ENCODE results near the gene KIF3A. TPM values are rescaled to one million over a fixed set of nuclear protein-coding genes. Genes with fewer than 3 reads are reported as not detected.

Gene KIF3A
- total RNA-seq, 1 experiment from 2014 or later: 13.2 TPM

GRCh38 chr5:132673939-132674630 lies 63.3 kb downstream of the KIF3A start, which contains the start of gene IL4:
TSS of gene IL4 (plus strand) at chr5:132673989. CDS start at chr5:132674051, 62 bp downstream.
- Mint-ChIP-seq H3K27me3 (ENCODE audit: low read depth) (no peaks in the 10 kb centered on the region; the same call in 1 of the 2 replicates), H3K27ac (peak within 1 kb of the TSS in 1 of 3 experiments; percentile 84; a peak in 1 of 7 replicates), H3K4me1 (peaks cover 13% of the 10 kb centered on the region in 2 experiments), H3K4me3 (no peak within 1 kb of the TSS), H3K9me3 (peaks cover 0 to 7% of the 10 kb centered on the region in 2 experiments; a peak in 3 of 5 replicates), H3K36me3 (ENCODE audit: insufficient read depth in 1 of 3, low read depth in 3 of 3) (peaks cover 0 to 7% (median 0%) of the 10 kb centered on the region in 3 experiments; a peak in 3 of 7 replicates)
- Histone ChIP-seq H2BK12ac (ENCODE audit: insufficient read length, low read depth, low read length) (no peak within 1 kb of the TSS), H2AFZ (ENCODE audit: low read length) (no peak within 1 kb of the TSS), H4K5ac (ENCODE audit: insufficient read length, low read depth, low read length) (no peak within 1 kb of the TSS), H3K27me3 (ENCODE audit: insufficient read depth, low read length) (no peaks in the 10 kb centered on the region), H3K14ac (ENCODE audit: insufficient read depth, low read length) (no peak within 1 kb of the TSS), H3K79me2 (ENCODE audit: insufficient read depth, low read length) (no peaks in the 10 kb centered on the region), H4K91ac (ENCODE audit: insufficient read length, low read depth, low read length) (no peak within 1 kb of the TSS), H3K79me1 (ENCODE audit: insufficient read depth, low read depth, low read length, poor library complexity, severe bottlenecking) (no peaks in the 10 kb centered on the region), H3K4ac (ENCODE audit: low read depth, low read length) (no peak within 1 kb of the TSS), H3T11ph (ENCODE audit: low read length) (no peak within 1 kb of the TSS), H3K23ac (ENCODE audit: insufficient read length, low read depth, low read length) (no peak within 1 kb of the TSS), H3K23me2 (ENCODE audit: insufficient read length, low read depth, low read length, poor library complexity, severe bottlenecking) (no peaks in the 10 kb centered on the region), H2BK15ac (ENCODE audit: low read depth, low read length) (no peak within 1 kb of the TSS), H4K20me1 (ENCODE audit: control insufficient read depth, insufficient read depth, insufficient read length) (peaks cover 3% of the 10 kb centered on the region), H3K27ac (ENCODE audit: insufficient read length, low read depth, low read length) (no peak within 1 kb of the TSS), H2BK120ac (ENCODE audit: low read depth, low read length, poor library complexity, severe bottlenecking) (no peak within 1 kb of the TSS), H2BK5ac (ENCODE audit: insufficient read length, low read length) (no peak within 1 kb of the TSS), H2BK20ac (ENCODE audit: low read depth, low read length, poor library complexity, severe bottlenecking) (no peak within 1 kb of the TSS), H3K9ac (ENCODE audit: extremely low read depth, insufficient read length, low read length) (no peak within 1 kb of the TSS), H3K56ac (ENCODE audit: insufficient read length, low read depth, low read length) (no peak within 1 kb of the TSS), H3K4me2 (ENCODE audit: insufficient read depth, insufficient read length, low read length) (no peak within 1 kb of the TSS), H2AK5ac (ENCODE audit: insufficient read length, low read length) (no peak within 1 kb of the TSS), H3K9me3 (ENCODE audit: control insufficient read depth, low read depth, low read length) (no peaks in the 10 kb centered on the region), H3K18ac (ENCODE audit: insufficient read length, low read depth, low read length) (no peak within 1 kb of the TSS), H4K8ac (replicated peaks; ENCODE audit: insufficient read length, low read depth, low read length) (no peak within 1 kb of the TSS), H3K4me1 (ENCODE audit: insufficient read depth, low read length) (no peaks in the 10 kb centered on the region)
- no peak for DNase-seq
- WGBS (ENCODE audit: extremely low coverage, insufficient read length, low lambda C conversion rate): no CpG with 5 or more reads among the region's 14 CpGs
- no peak for TF ChIP-seq CTCF (conservative IDR thresholded peaks at IDR 0.05)
